Measurements from ENCODE around the gene PRPF40A.

Gene PRPF40A

GRCh38 chr2:152630466-152630865 is 86.8 kb downstream of the PRPF40A start:
- no peak for DNase-seq (ENCODE audit: low read depth)
- TF ChIP-seq, protein P1, sequence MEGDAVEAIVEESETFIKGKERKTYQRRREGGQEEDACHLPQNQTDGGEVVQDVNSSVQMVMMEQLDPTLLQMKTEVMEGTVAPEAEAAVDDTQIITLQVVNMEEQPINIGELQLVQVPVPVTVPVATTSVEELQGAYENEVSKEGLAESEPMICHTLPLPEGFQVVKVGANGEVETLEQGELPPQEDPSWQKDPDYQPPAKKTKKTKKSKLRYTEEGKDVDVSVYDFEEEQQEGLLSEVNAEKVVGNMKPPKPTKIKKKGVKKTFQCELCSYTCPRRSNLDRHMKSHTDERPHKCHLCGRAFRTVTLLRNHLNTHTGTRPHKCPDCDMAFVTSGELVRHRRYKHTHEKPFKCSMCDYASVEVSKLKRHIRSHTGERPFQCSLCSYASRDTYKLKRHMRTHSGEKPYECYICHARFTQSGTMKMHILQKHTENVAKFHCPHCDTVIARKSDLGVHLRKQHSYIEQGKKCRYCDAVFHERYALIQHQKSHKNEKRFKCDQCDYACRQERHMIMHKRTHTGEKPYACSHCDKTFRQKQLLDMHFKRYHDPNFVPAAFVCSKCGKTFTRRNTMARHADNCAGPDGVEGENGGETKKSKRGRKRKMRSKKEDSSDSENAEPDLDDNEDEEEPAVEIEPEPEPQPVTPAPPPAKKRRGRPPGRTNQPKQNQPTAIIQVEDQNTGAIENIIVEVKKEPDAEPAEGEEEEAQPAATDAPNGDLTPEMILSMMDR (IDR thresholded peaks at IDR 0.05; ENCODE audit: low read length, missing control alignments): no peak
- no peak overlapping the region for H3K4me3 ChIP-seq (replicated peaks; ENCODE audit: low read depth, low read length)

- no peak overlapping the region for H3K4me3 ChIP-seq (replicated peaks; ENCODE audit: low read depth, low read length)
- TF ChIP-seq, protein P1 (IDR thresholded peaks at IDR 0.05; ENCODE audit: low read length, missing control alignments): no peak
- no peak for DNase-seq (ENCODE audit: low read depth)
Observed at GRCh38 chr2:152629202-152629601, 88.1 kb downstream of the PRPF40A start.

GRCh38 chr2:152627351-152627957 is 89.8 kb downstream of the PRPF40A start:
- DNase-seq (ENCODE audit: low read depth): peak; percentile 71
- TF ChIP-seq, protein P1 (IDR thresholded peaks at IDR 0.05; ENCODE audit: low read length, missing control alignments): peak; percentile 67
- no peak overlapping the region for H3K4me3 ChIP-seq (replicated peaks; ENCODE audit: low read depth, low read length)

DNA sequence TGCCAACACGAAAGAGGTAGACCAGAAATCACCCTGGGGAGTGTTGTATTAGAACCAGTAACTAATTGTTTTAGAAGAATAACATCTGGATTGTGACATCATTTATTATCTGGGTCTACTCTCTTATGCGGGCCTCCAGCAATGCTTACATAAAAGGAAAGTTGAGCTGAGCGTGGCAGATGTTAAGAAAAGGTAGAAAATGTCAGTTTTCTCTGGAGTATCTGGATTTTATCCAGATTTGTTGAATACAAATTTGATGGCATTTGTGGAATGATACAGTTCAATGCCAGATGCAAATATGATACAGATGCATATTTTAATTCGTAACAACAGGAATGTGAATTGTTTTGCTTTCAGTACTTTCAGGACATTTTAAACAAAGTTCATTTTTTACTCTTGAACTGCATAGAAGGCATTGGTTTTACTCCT is 90.3 kb downstream of the PRPF40A start:
- peak; percentile 20 for DNase-seq (ENCODE audit: low read depth)
- H3K4me3 ChIP-seq (replicated peaks; ENCODE audit: low read depth, low read length): no peak overlapping the region
- TF ChIP-seq, protein P1 (IDR thresholded peaks at IDR 0.05; ENCODE audit: low read length, missing control alignments): no peak

DNA sequence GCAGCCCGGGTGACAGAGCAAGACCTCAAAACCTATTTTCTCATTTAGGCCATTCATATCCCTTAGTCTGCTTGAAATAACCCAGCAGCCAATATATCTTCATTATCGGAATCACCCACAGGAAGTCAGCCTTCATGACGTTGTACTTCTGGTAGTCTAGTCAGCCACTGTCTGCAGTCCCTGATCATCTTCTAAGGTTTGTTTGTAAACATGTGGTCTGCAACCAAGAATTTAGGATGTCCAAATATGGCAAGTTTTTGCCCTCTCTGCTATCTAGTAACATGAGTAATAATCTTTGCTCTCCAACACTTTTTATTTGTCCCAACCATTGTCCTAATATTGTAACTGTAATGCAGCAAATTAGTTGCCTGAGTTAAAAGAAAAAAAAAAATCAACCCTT is 92.5 kb downstream of the PRPF40A start:
- H3K4me3 ChIP-seq (replicated peaks; ENCODE audit: low read depth, low read length): no peak overlapping the region
- no peak for DNase-seq (ENCODE audit: low read depth)
- TF ChIP-seq, protein P1 (IDR thresholded peaks at IDR 0.05; ENCODE audit: low read length, missing control alignments): no peak

- DNase-seq (ENCODE audit: low read depth): no peak
- no peak overlapping the region for H3K4me3 ChIP-seq (replicated peaks; ENCODE audit: low read depth, low read length)
- TF ChIP-seq, protein P1 (IDR thresholded peaks at IDR 0.05; ENCODE audit: low read length, missing control alignments): no peak
Observed at GRCh38 chr2:152623775-152624174, 93.5 kb downstream of the PRPF40A start.

All from fibroblast of pulmonary artery (primary cell).